ENCODE results near the gene TMC1.

DNA sequence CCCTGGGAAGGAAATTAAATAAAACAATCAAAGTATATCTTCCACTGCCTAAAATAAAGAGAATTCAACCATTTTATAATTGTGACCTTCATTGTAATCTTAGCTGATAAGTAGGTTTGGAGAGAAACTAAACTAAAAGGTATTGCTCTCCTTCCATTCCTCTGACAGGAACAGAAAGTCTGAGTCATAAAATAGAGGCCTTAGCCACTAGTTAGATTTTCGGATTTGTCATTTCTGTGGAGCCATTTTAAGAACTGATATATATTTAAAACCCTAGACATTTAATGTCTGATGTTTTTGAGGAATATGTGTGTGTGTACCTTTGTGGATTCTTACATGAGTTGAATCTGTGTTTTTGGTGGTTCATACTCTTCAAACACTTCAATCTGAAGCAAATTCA, 11.8 kb upstream of the TMC1 start:
- TF ChIP-seq, protein P1, sequence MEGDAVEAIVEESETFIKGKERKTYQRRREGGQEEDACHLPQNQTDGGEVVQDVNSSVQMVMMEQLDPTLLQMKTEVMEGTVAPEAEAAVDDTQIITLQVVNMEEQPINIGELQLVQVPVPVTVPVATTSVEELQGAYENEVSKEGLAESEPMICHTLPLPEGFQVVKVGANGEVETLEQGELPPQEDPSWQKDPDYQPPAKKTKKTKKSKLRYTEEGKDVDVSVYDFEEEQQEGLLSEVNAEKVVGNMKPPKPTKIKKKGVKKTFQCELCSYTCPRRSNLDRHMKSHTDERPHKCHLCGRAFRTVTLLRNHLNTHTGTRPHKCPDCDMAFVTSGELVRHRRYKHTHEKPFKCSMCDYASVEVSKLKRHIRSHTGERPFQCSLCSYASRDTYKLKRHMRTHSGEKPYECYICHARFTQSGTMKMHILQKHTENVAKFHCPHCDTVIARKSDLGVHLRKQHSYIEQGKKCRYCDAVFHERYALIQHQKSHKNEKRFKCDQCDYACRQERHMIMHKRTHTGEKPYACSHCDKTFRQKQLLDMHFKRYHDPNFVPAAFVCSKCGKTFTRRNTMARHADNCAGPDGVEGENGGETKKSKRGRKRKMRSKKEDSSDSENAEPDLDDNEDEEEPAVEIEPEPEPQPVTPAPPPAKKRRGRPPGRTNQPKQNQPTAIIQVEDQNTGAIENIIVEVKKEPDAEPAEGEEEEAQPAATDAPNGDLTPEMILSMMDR (IDR thresholded peaks at IDR 0.05), result no peak
- TF ChIP-seq POLR2A (IDR thresholded peaks at IDR 0.05), result no peak
